HG03575 (cell line): Measurements from ENCODE around the gene TSKS.

Experiments
- ATAC-seq: cut with Tn5 transposase; IDR thresholded peaks from one replicate; pipeline ENCODE4 v1.9.1; 2021; ENCODE audit not compliant: unreplicated experiment, insufficient number of reproducible peaks, low FRiP score; ENCODE audit errors: extremely low read depth

Gene TSKS

GRCh38 chr19:49691243-49692146 is 71.6 kb downstream of the TSKS start:
- no peak for ATAC-seq

DNA sequence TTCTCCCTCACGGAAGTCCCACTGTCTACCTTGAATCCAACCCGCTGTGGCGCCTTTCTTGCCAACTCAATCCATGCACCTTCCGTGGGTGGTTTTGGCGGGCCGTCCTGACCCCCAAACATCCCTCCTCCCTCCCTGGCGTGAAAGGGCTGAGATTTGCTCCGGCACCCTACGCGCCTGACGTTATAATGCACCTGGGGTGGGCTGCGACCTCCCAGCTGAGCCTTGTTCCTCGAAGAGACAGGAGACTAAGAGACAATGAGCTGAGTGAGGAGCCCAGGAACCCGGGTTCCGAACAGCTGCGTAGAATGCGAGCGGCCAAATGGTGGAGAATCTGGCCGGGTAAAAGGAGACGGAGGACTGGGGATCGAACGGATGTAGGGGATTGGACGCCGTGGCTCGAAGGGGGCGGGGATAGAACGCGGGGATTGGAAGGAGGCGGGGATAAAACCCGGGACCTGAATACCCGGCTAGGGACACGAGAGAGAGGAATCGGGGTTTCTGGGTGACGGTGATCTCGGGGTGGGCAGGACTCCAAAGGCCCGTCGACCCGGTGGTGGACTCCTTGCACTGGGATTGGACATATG is 72.4 kb downstream of the TSKS start, which contains the start of gene CPT1C:
Gene CPT1C (plus strand): TSS at position 461 of the 587 bp plus-strand sequence. CDS start 1,137 bp downstream, outside the sequence.
- ATAC-seq: no peak

DNA sequence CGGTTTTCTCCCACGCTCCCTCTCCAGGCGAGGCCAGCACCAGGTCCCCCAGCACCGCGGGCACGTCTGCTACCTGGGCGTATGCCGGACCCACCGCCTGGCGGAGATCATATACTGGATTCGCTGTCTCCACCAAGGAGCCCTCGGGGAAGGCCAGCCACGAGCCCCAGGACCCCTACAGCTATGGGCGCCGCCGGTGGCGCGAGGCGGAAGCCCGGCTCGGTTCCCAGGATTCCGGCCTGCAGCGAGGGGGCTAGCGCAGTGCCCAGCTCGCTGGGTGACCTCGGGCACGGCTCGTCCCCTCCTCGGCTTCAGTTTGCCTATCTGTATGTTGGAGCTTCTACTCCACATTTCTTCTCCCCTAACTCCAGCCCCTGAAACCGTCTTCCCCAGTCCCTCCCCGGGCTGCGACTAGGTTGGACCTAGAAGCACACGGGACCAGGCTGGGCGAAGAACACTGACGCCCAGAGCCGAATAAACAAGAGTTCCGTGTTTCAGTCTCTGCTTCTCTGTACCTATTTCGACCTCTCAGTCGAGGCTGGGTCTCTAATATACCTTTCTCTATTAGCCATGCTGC is 72.9 kb downstream of the TSKS start:
- ATAC-seq: no peak
